HEK293T (cell line): ENCODE results near the gene PDE4B.

Experiments
- CTCF ChIA-PET: fragments of 350-600 bp; formaldehyde crosslinking; extraction: SDS; loops from one replicate; lab custom pipeline; 2021; ENCODE audit warnings: antibody characterized with exemption, inconsistent platforms; lab: Yijun Ruan, JAX
- POLR2A ChIA-PET: fragments of 350-600 bp; formaldehyde crosslinking; extraction: SDS; loops from one replicate; lab custom pipeline; 2020; ENCODE audit warnings: antibody characterized with exemption, inconsistent platforms; lab: Yijun Ruan, JAX
- DNase-seq: peaks from one replicate; pipeline ENCODE4 v3.0.0; 2012; ENCODE audit warnings: mixed read lengths; ENCODE audit errors: extremely low spot score
- ARNT ChIP-seq: fragments of 450-650 bp; IDR thresholded peaks from 2 replicates; pipeline ENCODE4 v1.6.1; 2017; ENCODE audit warnings: mild to moderate bottlenecking
- BHLHE40 ChIP-seq: fragments of 450-650 bp; IDR thresholded peaks from 2 replicates; pipeline ENCODE4 v1.6.1; 2016; ENCODE audit warnings: mild to moderate bottlenecking, moderate library complexity, borderline replicate concordance
- CTBP1 ChIP-seq: fragments of 450-650 bp; IDR thresholded peaks from 2 replicates; pipeline ENCODE4 v1.6.1; 2016; ENCODE audit warnings: borderline replicate concordance
- ELF4 ChIP-seq: fragments of 450-650 bp; IDR thresholded peaks from 2 replicates; pipeline ENCODE4 v1.6.1; 2017; ENCODE audit warnings: antibody characterized with exemption
- FOXA1 ChIP-seq: fragments of 450-650 bp; IDR thresholded peaks from 2 replicates; pipeline ENCODE4 v1.6.1; 2016; ENCODE audit warnings: mild to moderate bottlenecking
- FOXK2 ChIP-seq: fragments of 450-650 bp; IDR thresholded peaks from 2 replicates; pipeline ENCODE4 v1.6.1; 2016; ENCODE audit warnings: mild to moderate bottlenecking
- FOXM1 ChIP-seq: fragments of 450-650 bp; IDR thresholded peaks from 2 replicates; pipeline ENCODE4 v1.6.1; 2017; ENCODE audit warnings: mild to moderate bottlenecking, borderline replicate concordance
- HDGF ChIP-seq: fragments of 450-650 bp; IDR thresholded peaks from 2 replicates; pipeline ENCODE4 v1.6.1; 2017; ENCODE audit warnings: antibody characterized with exemption, borderline replicate concordance
- L3MBTL2 ChIP-seq: fragments of 450-650 bp; conservative IDR thresholded peaks from 2 replicates; pipeline ENCODE4 v1.6.1; 2016; ENCODE audit warnings: mild to moderate bottlenecking
- LEF1 ChIP-seq: fragments of 450-650 bp; IDR thresholded peaks from 2 replicates; pipeline ENCODE4 v1.6.1; 2017; ENCODE audit warnings: mild to moderate bottlenecking, borderline replicate concordance
- NFRKB ChIP-seq: fragments of 450-650 bp; IDR thresholded peaks from 2 replicates; pipeline ENCODE4 v1.6.1; 2016; ENCODE audit warnings: mild to moderate bottlenecking, moderate library complexity
- SP1 ChIP-seq: fragments of 450-650 bp; IDR thresholded peaks from 2 replicates; pipeline ENCODE4 v1.6.1; 2017
- SUZ12 ChIP-seq: fragments of 450-650 bp; IDR thresholded peaks from 2 replicates; pipeline ENCODE4 v1.6.1; 2016; ENCODE audit warnings: mild to moderate bottlenecking
- TARDBP ChIP-seq: fragments of 450-650 bp; IDR thresholded peaks from 2 replicates; pipeline ENCODE4 v1.6.1; 2016
- ZNF384 ChIP-seq: fragments of 450-650 bp; IDR thresholded peaks from 2 replicates; pipeline ENCODE4 v1.6.1; 2016
- TF ChIP-seq, protein P1 (sequence below): fragments of 450-650 bp; IDR thresholded peaks from 2 replicates; pipeline ENCODE4 v1.6.1; 2016

Gene PDE4B

DNA sequence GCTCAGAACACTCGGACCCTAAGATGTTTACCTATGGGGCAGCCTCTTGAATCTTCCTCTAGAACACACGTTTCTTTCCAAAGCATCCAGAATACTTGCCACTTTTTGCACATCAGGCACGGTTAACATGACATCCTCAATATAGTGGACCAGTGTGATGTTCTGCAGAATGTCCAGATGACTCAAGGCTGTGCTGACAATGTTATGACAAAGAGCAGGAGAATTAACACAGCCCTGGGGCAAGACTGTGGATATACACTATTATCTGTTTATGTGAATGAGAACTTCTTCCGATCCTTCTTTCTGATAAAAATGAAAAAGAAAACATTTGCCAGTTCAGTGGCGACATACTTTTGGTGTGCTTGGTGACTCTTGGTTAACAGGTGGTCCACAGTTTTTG, 154.3 kb downstream of the PDE4B start:
- DNase-seq, result no peak
- ChIA-PET CTCF (interaction anchor here (0.5 kb wide), 1 partner anchor 487 kb away, joined by 5 read pairs; no protein-coding TSS in a partner anchor), POLR2A (no interaction called here)
- TF ChIP-seq FOXM1 (no peak), FOXK2 (no peak), FOXA1 (no peak), SUZ12 (no peak), L3MBTL2 (no peak), TARDBP (no peak), SP1 (no peak), BHLHE40 (no peak)

DNA sequence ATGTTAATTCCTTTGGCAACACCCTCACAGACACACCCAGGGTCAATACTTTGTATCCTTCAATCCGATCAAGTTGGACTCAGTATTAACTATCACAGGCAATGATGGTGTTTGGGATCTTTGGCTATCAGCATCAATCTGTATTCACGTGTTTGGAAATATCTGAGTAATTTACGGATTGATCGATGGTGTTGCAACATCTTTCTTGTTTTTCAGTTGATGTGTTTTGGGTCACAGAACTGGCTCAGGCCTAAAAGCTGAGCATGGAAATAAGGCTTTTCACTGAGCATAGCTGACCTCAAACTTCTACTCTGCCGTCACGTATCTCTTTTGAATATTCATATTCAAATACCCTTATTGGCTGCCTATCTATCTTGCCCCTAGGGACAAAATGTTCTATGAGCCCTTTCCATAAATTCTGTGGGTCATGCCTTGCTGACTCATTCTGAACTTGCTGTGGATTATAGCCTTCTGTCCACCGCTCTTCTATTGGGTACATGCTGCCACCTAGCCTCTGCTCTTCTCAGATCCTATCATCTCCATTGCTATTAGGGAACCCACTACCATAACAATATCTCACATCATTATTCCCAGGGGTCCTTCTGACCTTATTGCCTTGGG, 156.0 kb downstream of the PDE4B start:
- CTCF ChIA-PET, result no interaction called here
- no peak for DNase-seq
- TF ChIP-seq SP1, result no peak
- POLR2A ChIA-PET, result no interaction called here

DNA sequence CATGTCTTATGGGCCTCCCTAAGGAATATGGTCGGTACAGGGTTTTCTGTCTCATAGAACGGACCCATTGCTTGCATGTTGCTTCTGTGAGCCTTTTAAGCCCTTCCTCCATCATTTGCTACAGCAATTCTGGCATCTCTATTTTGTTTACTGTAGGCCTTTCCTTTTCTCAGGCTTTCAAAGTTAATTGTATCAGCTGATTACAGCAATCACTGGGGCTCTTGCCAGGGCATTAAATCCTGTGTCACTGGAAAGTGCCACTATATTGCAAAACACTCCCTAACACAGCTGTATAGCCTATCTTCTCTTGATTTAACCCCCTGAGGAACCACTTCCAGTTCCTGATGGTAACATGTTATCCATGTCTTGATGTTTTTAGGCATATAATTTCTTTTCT, 156.5 kb downstream of the PDE4B start:
- DNase-seq, result no peak
- no peak for TF ChIP-seq LEF1
- no peak for TF ChIP-seq ZNF384
- TF ChIP-seq, protein P1, sequence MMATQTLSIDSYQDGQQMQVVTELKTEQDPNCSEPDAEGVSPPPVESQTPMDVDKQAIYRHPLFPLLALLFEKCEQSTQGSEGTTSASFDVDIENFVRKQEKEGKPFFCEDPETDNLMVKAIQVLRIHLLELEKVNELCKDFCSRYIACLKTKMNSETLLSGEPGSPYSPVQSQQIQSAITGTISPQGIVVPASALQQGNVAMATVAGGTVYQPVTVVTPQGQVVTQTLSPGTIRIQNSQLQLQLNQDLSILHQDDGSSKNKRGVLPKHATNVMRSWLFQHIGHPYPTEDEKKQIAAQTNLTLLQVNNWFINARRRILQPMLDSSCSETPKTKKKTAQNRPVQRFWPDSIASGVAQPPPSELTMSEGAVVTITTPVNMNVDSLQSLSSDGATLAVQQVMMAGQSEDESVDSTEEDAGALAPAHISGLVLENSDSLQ, result no peak
- TF ChIP-seq SP1, result no peak
- TF ChIP-seq CTBP1, result no peak
- TF ChIP-seq FOXM1, result no peak
- TF ChIP-seq TARDBP, result no peak
- no peak for TF ChIP-seq HDGF
- TF ChIP-seq ARNT, result no peak
- TF ChIP-seq L3MBTL2, result no peak
- TF ChIP-seq ELF4, result no peak
- no peak for TF ChIP-seq FOXA1
- TF ChIP-seq FOXK2, result no peak
- no peak for TF ChIP-seq BHLHE40
- TF ChIP-seq NFRKB, result no peak
- no peak for TF ChIP-seq SUZ12
- CTCF ChIA-PET, result no interaction called here
- POLR2A ChIA-PET, result no interaction called here

DNA sequence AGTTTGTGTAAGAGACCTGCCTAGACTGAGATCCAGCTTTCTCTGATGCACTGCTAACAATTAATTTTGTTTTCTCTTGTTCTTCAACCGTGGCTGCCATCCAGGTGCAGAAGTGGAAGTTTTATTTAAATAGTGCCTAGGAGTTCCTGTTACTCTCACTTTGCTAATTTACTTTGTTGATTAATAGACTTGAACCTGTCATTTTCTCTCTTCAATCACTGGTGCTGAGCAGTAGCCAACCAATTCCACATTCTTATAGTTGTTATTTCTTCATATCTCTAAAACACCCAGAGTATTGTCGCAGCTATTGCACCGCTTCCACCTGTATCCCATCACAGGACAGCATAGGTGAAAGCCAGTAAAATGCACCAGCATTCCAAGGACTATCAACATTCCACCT, 157.2 kb downstream of the PDE4B start:
- CTCF ChIA-PET, result no interaction called here
- TF ChIP-seq BHLHE40 (no peak), ZNF384 (no peak), ARNT (no peak), LEF1 (no peak), FOXK2 (no peak), ELF4 (no peak), FOXA1 (no peak), NFRKB (no peak)
- TF ChIP-seq, protein P1, result no peak
- POLR2A ChIA-PET, result no interaction called here
- DNase-seq, result no peak

DNA sequence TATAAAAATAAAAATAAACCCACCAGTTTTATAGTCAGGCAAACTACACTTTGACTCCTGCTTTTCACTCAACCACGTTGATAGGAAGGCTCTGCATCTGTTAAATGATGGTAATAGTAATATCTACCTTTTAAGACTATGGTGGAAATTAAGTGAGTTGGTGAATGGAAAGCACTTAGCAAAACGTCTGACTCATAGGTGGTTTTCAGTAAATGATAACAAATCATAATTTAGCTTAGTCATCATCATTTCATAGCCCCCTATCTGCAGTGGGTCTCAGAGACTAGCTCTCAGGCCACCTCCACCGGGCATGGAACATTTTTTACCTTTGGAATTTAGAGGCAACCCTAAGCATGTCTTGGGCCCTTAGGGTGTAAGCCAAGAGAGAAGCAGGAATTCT, 160.0 kb downstream of the PDE4B start:
- TF ChIP-seq SP1 (no peak), ELF4 (no peak), BHLHE40 (no peak), L3MBTL2 (no peak), ZNF384 (no peak), FOXA1 (no peak), FOXK2 (no peak), ARNT (no peak), TARDBP (no peak)
- TF ChIP-seq, protein P1, result no peak
- DNase-seq, result no peak
- POLR2A ChIA-PET, result no interaction called here
- CTCF ChIA-PET, result no interaction called here

DNA sequence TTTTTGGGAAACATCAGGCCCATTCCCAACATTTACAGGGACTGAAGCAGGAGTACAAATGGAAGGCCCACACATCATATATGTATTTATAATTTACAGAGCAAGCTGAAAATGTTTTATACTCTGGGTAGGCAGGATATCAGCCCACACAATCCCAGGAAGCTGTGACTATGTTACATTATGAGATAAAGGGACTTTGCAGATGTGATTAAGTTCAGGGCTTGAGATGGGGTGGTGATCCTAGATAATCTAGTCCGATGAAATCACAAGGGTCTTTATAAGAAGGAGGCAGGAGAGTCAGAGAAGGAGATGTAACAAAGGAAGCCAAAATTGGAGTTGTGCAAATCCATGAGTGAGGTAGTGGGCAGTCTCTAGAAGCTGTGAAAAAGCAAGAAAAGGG, 160.5 kb downstream of the PDE4B start:
- no peak for DNase-seq
- CTCF ChIA-PET, result interaction anchor here (0.8 kb wide), 1 partner anchor 100 kb away, joined by 4 read pairs; no protein-coding TSS in a partner anchor
- TF ChIP-seq, protein P1, result no peak
- TF ChIP-seq FOXM1 (no peak), FOXA1 (no peak), TARDBP (no peak), SP1 (no peak), ELF4 (no peak), BHLHE40 (no peak), ZNF384 (no peak), HDGF (no peak)
- POLR2A ChIA-PET, result no interaction called here
